ENCODE results near the gene YWHAB. TPM values are rescaled to one million over a fixed set of nuclear protein-coding genes. Genes with fewer than 3 reads are reported as not detected.
"Not testable (repeated sequence)": the region's sequence is repeated elsewhere in the genome, so short reads cannot be mapped to it uniquely, and the experiment has no call there.

YWHAB gene
- total RNA-seq, 1 experiment from 2014 or later, result 224 TPM

DNA sequence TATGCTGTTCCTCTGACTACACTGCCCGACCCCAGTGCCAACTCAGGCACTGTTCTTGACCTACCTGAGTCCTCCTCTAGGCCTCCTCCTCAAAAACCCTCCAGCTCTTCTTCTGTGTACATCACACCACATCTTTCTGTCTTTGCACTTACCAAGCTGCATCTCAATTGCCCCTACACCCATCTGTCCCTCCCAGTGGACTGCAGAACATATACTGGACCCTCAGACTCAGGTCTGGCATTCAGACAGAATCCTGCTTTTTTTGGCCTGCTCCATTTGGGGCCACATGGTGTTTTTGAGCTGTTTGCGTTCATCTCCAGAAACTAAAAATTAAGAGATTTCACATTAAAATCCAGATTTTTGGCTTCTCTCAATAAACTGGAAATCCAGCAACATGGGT is 23.2 kb upstream of the YWHAB start:
- BruUV-seq (replicated peaks), result no TSS peak
- H3K27ac ChIP-seq (ENCODE audit: low read depth, low read length, poor library complexity, severe bottlenecking), result no peak overlapping the region
- DNase-seq (ENCODE audit: low spot score), result no peak
- intact Hi-C loops (cut with micrococcal nuclease; ENCODE audit: unreplicated experiment), result no loop called here
- no peaks in the 10 kb centered on the region for H3K36me3 ChIP-seq (ENCODE audit: insufficient read depth, low read length, poor library complexity, severe bottlenecking)
- TF ChIP-seq, protein P1, sequence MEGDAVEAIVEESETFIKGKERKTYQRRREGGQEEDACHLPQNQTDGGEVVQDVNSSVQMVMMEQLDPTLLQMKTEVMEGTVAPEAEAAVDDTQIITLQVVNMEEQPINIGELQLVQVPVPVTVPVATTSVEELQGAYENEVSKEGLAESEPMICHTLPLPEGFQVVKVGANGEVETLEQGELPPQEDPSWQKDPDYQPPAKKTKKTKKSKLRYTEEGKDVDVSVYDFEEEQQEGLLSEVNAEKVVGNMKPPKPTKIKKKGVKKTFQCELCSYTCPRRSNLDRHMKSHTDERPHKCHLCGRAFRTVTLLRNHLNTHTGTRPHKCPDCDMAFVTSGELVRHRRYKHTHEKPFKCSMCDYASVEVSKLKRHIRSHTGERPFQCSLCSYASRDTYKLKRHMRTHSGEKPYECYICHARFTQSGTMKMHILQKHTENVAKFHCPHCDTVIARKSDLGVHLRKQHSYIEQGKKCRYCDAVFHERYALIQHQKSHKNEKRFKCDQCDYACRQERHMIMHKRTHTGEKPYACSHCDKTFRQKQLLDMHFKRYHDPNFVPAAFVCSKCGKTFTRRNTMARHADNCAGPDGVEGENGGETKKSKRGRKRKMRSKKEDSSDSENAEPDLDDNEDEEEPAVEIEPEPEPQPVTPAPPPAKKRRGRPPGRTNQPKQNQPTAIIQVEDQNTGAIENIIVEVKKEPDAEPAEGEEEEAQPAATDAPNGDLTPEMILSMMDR (conservative IDR thresholded peaks at IDR 0.05; ENCODE audit: low read depth, low read length), result no peak
- no peak for TF ChIP-seq EZH2 (IDR thresholded peaks at IDR 0.05; ENCODE audit: borderline replicate concordance, low read depth, low read length, poor library complexity, severe bottlenecking)
- H3K9me3 ChIP-seq (ENCODE audit: low read depth, low read length, poor library complexity, severe bottlenecking), result no peaks in the 10 kb centered on the region
- no peaks in the 10 kb centered on the region for H3K4me1 ChIP-seq (ENCODE audit: insufficient read depth, low read length, poor library complexity, severe bottlenecking)
- no peak overlapping the region for H3K4me3 ChIP-seq (ENCODE audit: low read depth, low read length, poor library complexity, severe bottlenecking)
- no peaks in the 10 kb centered on the region for H3K27me3 ChIP-seq (replicated peaks; ENCODE audit: insufficient read depth, low read depth, low read length, poor library complexity)
- CTCF ChIA-PET, result no interaction called here
- POLR2A ChIA-PET (ENCODE audit: low non-redundant PET), result no interaction called here

DNA sequence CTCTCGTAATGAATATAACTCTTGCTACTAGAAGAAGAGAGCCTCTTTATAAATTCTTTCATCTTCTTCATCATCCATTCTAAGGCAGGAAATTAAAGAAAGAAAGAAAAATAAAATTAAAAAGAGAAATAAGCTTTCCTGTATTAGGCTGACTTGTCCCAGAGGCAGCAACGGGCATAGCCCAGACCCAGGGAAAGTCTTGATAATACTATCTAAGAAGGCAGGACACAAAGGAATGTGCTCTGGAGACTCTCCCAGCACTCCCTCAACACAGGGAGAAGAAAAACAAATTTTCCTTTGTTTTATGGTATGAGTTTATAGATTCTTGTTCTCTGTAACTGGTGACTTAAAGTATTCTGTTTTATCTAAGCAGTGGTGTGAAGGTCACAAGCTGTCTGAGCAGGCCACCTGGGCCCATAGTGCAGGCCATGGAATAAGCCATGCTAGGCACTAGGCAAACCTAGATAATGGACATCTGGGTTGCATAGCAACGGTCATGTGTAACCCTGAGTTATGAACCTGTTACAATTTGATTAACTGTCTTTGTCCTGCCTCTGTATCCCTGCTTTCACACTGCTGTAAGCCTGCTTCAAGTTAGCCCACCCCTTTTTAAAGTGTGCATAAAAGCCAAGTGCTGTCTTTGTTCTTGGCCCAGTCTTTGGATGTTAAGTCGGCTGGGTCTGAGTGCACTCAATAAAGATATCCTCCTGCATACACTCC is 22.0 kb upstream of the YWHAB start:
- H3K27ac ChIP-seq (ENCODE audit: low read depth, low read length, poor library complexity, severe bottlenecking); CTCF ChIA-PET; intact Hi-C loops (cut with micrococcal nuclease; ENCODE audit: unreplicated experiment); H3K9me3 ChIP-seq (ENCODE audit: low read depth, low read length, poor library complexity, severe bottlenecking); POLR2A ChIA-PET (ENCODE audit: low non-redundant PET); H3K36me3 ChIP-seq (ENCODE audit: insufficient read depth, low read length, poor library complexity, severe bottlenecking); H3K4me3 ChIP-seq (ENCODE audit: low read depth, low read length, poor library complexity, severe bottlenecking); BruUV-seq (replicated peaks); H3K27me3 ChIP-seq (replicated peaks; ENCODE audit: insufficient read depth, low read depth, low read length, poor library complexity); H3K4me1 ChIP-seq (ENCODE audit: insufficient read depth, low read length, poor library complexity, severe bottlenecking); DNase-seq (ENCODE audit: low spot score): not testable (repeated sequence)

DNA sequence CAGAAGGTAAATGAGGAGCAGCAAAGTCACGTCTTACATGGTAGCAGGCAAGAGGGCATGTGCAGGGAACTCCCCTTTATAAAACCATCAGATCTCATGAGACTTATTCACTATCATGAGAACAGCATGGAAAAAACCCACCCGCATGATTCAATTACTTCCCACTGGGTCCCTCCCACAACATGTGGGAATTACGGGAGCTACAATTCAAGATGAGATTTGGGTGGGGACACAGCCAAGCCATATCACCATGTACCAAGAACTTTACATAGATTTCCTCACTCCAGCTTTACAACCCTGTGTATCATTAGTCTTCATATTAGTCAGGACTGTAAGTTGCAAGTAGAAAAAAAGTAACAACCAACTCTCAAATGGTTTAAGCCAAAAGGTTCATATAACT is 21.0 kb upstream of the YWHAB start:
- POLR2A ChIA-PET (ENCODE audit: low non-redundant PET); CTCF ChIA-PET; H3K4me1 ChIP-seq (ENCODE audit: insufficient read depth, low read length, poor library complexity, severe bottlenecking); BruUV-seq (replicated peaks); H3K9me3 ChIP-seq (ENCODE audit: low read depth, low read length, poor library complexity, severe bottlenecking); H3K4me3 ChIP-seq (ENCODE audit: low read depth, low read length, poor library complexity, severe bottlenecking); intact Hi-C loops (cut with micrococcal nuclease; ENCODE audit: unreplicated experiment); H3K36me3 ChIP-seq (ENCODE audit: insufficient read depth, low read length, poor library complexity, severe bottlenecking); H3K27me3 ChIP-seq (replicated peaks; ENCODE audit: insufficient read depth, low read depth, low read length, poor library complexity); DNase-seq (ENCODE audit: low spot score); H3K27ac ChIP-seq (ENCODE audit: low read depth, low read length, poor library complexity, severe bottlenecking): not testable (repeated sequence)

DNA sequence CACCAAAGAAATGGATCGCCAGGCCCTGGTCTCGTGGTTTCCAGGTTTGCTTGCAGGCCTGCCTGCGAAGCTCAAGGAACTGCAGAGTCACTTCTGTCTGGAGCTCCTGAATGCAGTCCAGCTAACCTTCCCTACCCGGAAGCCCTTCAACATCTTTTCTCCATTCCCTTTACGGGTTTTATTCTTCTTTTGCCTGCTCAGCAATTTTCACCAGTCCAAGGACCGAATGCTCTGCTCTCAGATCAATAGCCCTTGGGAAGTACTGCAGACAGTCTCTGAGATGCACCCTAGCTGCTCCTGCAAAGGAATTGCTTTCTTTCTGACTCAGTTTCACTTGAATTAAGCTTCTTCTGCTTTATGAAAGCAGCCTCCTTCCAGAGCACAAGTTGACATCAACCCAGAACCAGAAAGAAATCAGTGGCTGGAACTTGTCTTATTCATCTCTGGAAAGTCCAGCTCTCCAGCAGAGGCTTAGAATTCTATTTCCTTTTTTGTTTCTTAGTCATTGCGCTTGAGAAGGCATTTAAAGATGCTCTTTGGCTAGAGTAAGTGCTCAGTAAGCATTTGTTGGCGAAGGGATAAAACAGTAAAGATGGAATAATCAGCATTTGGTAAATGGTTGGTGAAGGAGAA is 18.7 kb upstream of the YWHAB start:
- BruUV-seq (replicated peaks), result no TSS peak
- no peak for DNase-seq (ENCODE audit: low spot score)

More for the DNA sequence above, 18.7 kb upstream of the YWHAB start:
- no peak overlapping the region for H3K4me3 ChIP-seq (ENCODE audit: low read depth, low read length, poor library complexity, severe bottlenecking)
- no peak for TF ChIP-seq EZH2 (IDR thresholded peaks at IDR 0.05; ENCODE audit: borderline replicate concordance, low read depth, low read length, poor library complexity, severe bottlenecking)
- TF ChIP-seq, protein P1 (conservative IDR thresholded peaks at IDR 0.05; ENCODE audit: low read depth, low read length), result no peak
- ChIA-PET POLR2A (ENCODE audit: low non-redundant PET) (no interaction called here), CTCF (interaction anchor here (0.6 to 1.3 kb wide), 5 partner anchors 19 to 888 kb away, joined by 3 to 7 read pairs (median 4); partner anchors contain the start of gene YWHAB)
- intact Hi-C loops (cut with micrococcal nuclease; ENCODE audit: unreplicated experiment), result loop anchor here (1.0 kb wide), 3 partner anchors 67 to 182 kb away; no protein-coding TSS in a partner anchor
- no peaks in the 10 kb centered on the region for H3K4me1 ChIP-seq (ENCODE audit: insufficient read depth, low read length, poor library complexity, severe bottlenecking)
- H3K36me3 ChIP-seq (ENCODE audit: insufficient read depth, low read length, poor library complexity, severe bottlenecking), result no peaks in the 10 kb centered on the region
- H3K27me3 ChIP-seq (replicated peaks; ENCODE audit: insufficient read depth, low read depth, low read length, poor library complexity), result no peaks in the 10 kb centered on the region
- H3K9me3 ChIP-seq (ENCODE audit: low read depth, low read length, poor library complexity, severe bottlenecking), result no peaks in the 10 kb centered on the region
- H3K27ac ChIP-seq (ENCODE audit: low read depth, low read length, poor library complexity, severe bottlenecking), result no peak overlapping the region
